ELF-1 (cell line): ENCODE data around the gene HS3ST2.
A peak's percentile ranks its signal among the peaks of the same experiment; 100 is the strongest.

Source experiments
- DNase-seq: peaks from one replicate; pipeline ENCODE4 v3.0.0-alpha.2; 2016; ENCODE audit warnings: low read depth, low spot score

Gene HS3ST2

DNA sequence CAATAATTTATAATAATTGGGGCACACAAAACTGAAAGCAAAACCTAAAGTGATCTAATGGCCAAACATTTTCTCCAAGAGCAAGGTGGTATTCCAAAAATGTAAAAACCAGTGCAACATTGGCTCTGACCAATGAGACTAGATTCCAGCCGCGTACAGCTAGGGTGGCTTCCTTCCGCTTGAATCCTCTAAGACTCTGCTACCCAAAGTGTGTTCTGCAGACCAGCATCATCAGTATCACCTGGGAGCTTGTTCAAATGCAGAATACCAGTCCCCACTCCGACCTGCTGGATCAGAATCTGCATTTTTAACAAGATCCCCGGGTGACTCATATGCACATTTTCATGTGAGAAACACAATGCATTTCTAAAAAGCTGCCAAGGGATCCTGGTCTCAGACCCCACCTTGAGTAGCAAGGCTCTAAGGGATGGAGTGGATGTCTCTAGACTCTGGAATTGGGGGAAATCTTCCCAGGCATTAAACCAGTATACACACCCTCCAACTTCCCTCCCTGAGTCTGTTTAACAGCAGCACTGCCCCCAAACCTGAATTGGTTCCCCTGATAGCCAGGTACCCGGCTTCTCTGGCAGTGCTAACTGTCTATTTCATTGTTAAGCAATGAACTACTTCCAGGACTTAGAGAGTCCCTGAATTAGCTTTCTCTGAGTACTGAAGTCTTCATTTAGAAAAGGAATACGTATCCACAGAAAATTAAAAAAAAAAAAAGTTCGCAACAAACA, 118.2 kb downstream of the HS3ST2 start:
- DNase-seq = no peak

DNA sequence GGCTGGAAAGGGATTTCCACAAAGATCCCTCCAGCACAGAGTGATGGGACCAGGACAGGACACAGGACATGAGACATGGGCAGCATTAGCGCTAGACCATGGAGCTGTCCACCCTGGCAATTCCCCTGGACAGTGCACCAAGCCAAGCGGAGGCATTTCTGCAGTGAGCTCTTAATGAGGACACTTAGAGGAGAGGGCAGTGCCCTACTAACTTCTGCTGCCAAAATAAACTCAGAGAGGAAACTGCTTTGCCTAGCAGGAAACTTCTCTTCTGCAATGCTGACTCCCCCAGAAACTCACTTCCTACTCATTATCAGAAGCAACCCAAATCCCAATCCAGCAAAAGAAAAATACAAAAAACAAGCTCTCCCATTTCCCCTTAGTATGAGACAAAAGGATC, 119.2 kb downstream of the HS3ST2 start:
- no peak for DNase-seq

DNA sequence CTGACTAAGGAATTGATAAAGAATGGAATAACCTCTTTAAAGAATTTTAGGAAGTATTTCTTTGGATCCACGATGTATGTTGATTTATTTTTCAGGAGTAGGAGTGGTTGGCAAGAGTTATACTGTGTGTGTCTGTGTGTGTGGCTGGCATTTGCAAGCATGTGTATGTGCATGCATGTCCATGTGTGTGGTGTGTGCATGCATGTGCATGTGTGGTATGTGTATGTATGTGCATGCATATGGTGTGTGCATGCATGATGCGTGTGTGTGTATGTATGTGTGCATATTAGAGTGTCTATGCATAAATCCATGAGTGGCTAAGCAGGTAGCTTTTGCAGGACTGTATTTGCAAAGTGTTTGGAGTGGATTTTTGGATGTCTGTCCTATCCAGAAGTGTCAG, 120.8 kb downstream of the HS3ST2 start:
- DNase-seq = no peak

GRCh38 chr16:22937169-22937568, 123.2 kb downstream of the HS3ST2 start:
- no peak for DNase-seq

DNA sequence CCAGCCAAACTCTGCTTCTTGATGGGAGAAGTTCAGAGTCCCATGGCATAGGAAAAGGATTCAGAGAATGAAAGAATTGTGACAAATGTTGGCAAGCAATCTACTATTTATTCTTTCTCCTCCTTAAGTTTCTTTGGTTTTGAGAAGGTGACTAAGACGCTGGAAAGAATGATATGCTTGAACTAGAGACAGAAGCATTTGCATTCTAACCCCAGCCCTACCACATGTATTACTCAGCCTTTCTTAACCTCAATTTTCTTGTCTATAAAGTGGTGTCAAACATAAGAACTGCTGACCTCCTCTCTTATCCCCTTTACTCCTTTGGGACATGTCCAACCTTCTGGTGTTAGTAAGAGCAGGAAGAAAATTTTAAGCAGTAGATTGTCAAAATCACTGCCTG, 124.7 kb downstream of the HS3ST2 start:
- no peak for DNase-seq

- peak; percentile 57 for DNase-seq
Observed at GRCh38 chr16:22939744-22940363, 125.9 kb downstream of the HS3ST2 start.

DNA sequence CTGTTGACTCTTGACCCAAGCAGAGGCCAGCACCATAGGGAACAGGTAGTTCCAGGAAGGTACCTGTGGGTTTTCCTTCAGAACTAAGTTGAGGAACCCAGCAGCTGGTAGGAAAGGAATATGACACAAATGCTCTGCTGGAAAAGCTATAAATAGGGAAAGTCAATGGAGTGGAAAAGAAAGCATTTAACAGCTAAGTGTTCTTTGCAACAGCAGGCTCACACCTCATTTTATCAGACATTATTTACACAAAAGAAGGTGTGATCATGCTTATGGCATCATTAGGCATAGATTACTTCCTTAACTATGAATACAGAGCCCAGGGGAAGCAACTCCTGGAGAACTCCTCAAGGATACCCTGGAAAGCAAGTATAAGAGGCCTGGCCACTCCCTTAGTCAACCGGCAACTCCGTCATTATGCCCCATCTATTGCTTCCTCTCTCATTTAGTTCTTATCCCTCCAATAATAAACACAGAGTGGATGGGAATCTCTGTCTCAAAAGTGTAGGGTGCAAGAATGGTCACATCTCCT, 128.1 kb downstream of the HS3ST2 start:
- no peak for DNase-seq

DNA sequence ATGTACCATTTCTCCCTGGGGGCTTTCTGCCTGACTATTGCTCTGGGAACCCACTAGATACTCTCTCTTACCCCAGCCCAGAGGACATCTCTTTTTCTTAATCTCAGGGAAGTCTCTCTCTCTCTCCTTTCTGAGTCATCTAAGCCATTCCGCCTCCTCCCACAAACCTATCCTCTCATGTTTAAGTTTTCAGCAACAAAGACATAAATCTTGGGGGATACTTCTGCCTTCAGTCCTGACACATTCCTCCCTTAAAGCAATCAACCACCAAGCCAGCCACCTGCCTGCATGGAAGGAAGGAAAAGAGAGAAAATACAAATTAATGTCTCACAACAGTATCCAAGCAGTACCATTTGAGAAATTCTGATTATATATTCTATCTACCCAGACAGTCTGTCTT, 128.8 kb downstream of the HS3ST2 start:
- DNase-seq = no peak

GRCh38 chr16:22945361-22945760, 131.4 kb downstream of the HS3ST2 start:
- no peak for DNase-seq

GRCh38 chr16:22946433-22946832, 132.5 kb downstream of the HS3ST2 start:
- no peak for DNase-seq

DNA sequence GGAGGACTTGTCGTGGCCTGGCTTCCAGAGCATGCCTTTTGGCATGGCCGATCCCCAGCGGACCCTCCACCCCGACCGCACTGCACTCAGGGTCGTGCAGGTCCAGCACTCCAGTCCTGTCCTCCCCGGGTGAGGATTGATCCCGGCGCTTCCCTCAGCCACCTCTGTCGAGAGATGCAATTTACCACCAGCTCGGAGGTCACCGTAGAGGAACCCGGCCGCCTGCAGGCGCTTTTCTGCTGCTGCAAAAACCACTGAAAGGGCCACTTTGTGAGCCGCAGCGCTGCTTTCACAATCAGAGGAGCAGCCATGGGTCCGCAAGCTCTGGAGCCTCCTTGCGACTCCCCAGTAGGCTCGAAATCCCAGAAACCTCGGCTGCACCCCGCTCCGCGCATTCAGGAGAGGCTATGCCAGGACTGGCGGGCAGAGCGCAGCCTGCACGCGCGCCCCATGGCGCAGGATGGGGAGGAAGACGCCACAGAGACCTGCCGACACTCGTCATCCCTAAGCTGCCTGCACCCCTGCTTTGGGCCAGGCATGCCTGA, 134.2 kb downstream of the HS3ST2 start:
- DNase-seq = peak; percentile 54

- peak; percentile 88 for DNase-seq
Observed at GRCh38 chr16:22948603-22949368, 134.8 kb downstream of the HS3ST2 start.

GRCh38 chr16:22955461-22956070, 141.6 kb downstream of the HS3ST2 start:
- no peak for DNase-seq

- no peak for DNase-seq
Observed at GRCh38 chr16:22961206-22961605, 147.2 kb downstream of the HS3ST2 start.

- peak; percentile 8 for DNase-seq
Observed at GRCh38 chr16:22962905-22963304, 148.9 kb downstream of the HS3ST2 start.
